GM12875 (cell line): ENCODE data around the gene PLA1A.

Source experiments
- H3K4me3 ChIP-seq: one replicate; pipeline ENCODE4 v1.5.1; 2011; ENCODE audit warnings: low read depth, low read length, control low read depth
- TF ChIP-seq, protein P1 (sequence below): IDR thresholded peaks from 2 replicates; pipeline ENCODE4 v1.5.1; 2011; ENCODE audit warnings: low read depth, mild to moderate bottlenecking, control low read depth, inconsistent platforms, low read length, moderate library complexity, borderline replicate concordance; ENCODE audit not compliant: insufficient read depth

Gene PLA1A

DNA sequence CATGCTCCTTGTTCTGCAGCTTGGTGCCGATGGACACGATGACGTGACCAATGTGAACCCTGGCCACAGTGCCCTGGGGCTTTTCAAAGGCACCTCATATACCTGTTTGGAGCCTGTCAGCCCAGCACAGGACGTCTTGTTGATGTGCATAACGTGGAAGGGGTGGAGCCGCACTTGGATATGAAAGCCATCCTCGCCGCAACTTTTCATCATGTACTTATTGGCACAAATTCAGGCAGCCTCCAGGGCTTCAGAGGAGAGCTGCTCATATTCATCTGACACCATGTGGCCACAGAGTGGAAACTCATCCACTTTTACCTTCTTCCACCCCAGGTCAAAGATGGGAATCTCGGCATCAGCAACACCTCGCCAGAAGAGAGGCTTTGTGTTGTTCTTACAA is 38.0 kb downstream of the PLA1A start:
- H3K4me3 ChIP-seq = no peak overlapping the region
- TF ChIP-seq, protein P1, sequence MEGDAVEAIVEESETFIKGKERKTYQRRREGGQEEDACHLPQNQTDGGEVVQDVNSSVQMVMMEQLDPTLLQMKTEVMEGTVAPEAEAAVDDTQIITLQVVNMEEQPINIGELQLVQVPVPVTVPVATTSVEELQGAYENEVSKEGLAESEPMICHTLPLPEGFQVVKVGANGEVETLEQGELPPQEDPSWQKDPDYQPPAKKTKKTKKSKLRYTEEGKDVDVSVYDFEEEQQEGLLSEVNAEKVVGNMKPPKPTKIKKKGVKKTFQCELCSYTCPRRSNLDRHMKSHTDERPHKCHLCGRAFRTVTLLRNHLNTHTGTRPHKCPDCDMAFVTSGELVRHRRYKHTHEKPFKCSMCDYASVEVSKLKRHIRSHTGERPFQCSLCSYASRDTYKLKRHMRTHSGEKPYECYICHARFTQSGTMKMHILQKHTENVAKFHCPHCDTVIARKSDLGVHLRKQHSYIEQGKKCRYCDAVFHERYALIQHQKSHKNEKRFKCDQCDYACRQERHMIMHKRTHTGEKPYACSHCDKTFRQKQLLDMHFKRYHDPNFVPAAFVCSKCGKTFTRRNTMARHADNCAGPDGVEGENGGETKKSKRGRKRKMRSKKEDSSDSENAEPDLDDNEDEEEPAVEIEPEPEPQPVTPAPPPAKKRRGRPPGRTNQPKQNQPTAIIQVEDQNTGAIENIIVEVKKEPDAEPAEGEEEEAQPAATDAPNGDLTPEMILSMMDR = no peak

DNA sequence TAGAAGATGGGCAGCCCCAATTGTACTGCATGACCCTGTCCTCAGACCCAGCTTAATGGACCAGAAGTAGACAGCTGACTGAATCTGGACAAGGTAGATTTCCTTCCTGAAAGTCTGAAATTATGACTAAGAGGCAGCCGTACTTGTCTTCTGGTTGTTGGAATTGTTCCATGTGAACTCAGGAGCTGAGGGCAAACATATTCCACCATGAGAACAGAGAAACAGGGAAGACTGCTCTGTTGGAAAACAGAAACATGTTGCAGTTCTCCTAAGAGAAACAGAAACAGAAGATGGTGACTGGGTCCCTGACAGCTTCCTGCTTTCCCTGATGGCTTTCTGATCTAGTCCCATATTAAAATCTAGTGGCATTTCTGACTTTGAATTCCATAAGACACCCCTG is 38.6 kb downstream of the PLA1A start:
- TF ChIP-seq, protein P1 = no peak
- H3K4me3 ChIP-seq = no peak overlapping the region

DNA sequence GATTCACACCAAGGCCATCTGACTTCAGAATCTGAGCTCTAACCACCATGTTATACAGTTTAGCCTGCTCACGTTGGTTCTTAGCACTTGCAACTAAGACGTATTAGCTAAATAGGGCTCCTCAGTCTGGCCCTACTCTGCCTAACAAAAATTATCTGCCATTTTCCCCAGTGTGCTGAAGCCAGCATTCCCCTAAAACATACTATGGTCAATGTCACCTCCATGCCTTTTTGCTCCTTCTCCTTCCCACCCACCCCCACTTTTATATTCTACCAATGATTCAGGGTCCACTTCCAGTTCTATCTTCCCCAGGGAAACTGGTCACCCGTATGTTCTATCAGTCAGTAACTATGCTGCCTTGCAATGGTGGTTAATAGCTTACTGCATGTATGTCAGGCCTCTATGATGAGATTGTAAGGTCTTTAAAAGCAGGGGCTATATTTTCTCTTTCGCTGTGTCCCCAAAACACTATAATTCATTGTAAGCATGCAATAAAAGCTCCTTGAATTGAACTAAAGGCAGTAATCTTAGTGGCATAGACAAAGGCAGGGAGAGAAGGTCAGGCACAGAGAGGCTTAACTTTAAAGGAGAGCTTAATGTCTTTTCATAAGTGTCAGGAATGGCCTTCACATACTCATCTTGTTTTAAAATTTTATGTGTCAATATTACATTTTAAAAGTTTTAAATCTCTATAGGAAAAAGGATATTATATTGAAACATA is 39.4 kb downstream of the PLA1A start:
- TF ChIP-seq, protein P1 = no peak
- no peak overlapping the region for H3K4me3 ChIP-seq

DNA sequence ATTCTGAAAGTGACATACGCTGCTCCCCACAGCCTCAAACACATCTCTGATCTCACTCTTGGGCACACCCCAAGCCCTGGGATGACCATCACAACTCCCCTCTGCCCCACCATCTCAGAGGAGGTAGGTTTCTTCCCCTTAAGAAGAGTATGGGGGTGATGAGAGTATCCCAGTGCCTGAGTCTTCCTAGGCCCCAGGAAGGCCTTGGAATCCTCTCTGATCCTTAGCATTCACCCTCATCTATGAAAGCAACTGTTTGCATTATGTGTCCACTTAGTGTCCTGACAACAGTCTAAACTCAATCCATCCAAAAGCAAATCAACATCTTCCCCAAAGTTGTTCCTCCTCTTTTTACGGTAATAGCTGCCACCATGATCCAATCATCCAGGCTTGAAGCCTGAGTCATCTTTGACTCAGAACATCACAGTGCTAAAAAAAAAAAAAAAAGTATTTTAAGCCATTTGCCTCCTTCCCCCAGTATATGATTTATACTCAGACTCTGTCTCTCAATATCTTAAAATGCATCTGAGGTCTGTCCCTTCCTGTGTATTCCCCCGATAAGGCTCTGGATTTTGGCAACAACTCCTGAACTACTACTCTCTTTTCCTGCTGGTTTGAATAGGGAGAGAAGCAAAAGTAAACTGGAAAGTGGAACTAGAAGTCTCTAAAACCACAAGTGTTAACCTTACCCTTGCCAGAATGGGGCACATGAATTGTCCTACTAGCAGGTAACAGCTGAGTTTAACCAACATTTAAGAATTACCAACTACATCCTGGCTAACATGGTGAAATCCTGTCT is 40.2 kb downstream of the PLA1A start:
- peak overlapping the region; percentile 6 for H3K4me3 ChIP-seq
- TF ChIP-seq, protein P1 = no peak

DNA sequence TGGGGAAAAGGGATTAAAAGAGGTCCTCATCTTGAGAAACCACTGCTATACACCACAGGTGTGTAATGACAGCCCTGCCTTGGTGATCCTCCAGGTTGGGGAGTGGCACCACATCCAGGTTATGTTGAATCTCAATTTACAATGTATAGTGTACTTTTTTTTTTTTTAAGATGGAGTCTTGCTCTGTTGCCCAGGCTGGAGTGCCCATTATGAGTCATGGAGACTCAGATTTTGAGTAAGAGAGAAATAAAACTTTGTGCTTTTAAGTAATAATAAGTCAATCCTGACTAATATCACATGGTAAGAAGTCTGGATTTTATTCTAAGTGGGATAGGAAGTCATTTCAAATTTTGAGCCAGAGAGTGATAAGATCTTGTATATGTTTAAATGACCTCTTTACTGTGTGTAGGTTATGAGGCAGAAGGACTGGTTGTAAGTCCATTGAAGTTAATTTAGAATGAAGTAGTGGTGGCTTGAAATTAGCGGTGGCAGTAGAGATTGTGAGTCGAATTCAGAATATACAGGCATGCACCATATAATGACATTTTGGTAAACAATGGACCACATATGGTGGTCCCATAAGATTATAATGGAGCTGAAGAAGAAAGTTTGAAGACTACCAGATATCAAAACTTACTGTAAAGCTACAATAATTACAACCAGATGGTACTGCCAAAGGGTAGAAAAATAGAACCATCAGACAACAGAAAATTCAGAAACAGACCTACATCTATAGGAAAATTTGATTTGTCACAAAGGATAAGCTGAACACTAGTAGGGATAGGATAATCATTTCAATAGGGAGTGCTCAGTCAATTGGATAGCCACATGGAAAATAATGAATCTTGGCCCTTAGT is 42.0 kb downstream of the PLA1A start:
- no peak overlapping the region for H3K4me3 ChIP-seq
- TF ChIP-seq, protein P1 = no peak

DNA sequence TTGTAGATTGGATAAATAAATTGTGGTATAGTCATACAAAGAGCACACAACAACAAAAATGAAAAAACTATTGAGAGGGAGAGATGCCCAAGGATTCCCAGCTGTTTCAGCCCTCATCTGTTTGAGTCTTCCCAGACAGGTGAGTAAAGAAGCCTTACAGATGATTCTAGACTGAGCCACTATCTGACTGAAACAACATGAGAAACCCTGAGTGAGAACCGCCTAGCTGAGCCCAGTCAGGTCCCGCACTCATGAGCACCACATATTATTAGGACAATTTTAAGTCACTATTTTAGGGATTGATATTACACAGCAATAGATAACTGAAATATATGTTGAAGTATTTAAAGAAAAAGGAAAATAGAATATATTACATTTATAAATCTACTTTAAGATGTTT is 43.7 kb downstream of the PLA1A start:
- TF ChIP-seq, protein P1 = no peak
- H3K4me3 ChIP-seq = no peak overlapping the region
